Left cardiac atrium (tissue), 4 donors: ENCODE results near the gene TRIM25. TPM values are rescaled to one million over a fixed set of nuclear protein-coding genes. Genes with fewer than 3 reads are reported as not detected.
A peak's percentile ranks its signal among the peaks of the same experiment; 100 is the strongest.
"Not testable (repeated sequence)": the region's sequence is repeated elsewhere in the genome, so short reads cannot be mapped to it uniquely, and the experiment has no call there.

Experiments used
- ATAC-seq, 2 donors: fragments of 200-7000 bp; cut with Tn5 transposase; one replicate each; pipeline ENCODE4 v1.9.1; 2020; ENCODE audit warnings: mild to moderate bottlenecking in 2 of 2, moderate library complexity in 2 of 2
- DNase-seq: peaks from one replicate; pipeline ENCODE4 v3.0.0-alpha.2; 2020
- intact Hi-C, 2 donors: fragments of 100-400 bp; cut with DNase I; formaldehyde crosslinking; loops; one replicate each; pipeline versions ENCODE4 v1.14.1 to v1.15.1; 2022 to 2023
- long read RNA-seq: library from polyadenylated mRNA; unstranded; transcript quantifications from one replicate; pipeline ENCODE4 v2.0.0, GENCODE V29; 2021
- total RNA-seq, 2 donors: library from RNA; stranded (reverse); fragmentation: NEBNext Ultra II Directional; extraction: Animal tissue kit (Norgen Biotek cat#: 25700); gene quantifications; one replicate each; pipeline ENCODE4 v1.2.1, GENCODE V29; 2021
- donor health status: DM: no; HTN: yes; CAD: no.
- donor health status: DM: no; HTN: yes; CAD: no; lungs with severe emphysema.
- donor health status: DM: yes; HTN: yes; CAD: no.
- donor health status: Dilated cardiomyopathy.

Gene TRIM25, protein sequence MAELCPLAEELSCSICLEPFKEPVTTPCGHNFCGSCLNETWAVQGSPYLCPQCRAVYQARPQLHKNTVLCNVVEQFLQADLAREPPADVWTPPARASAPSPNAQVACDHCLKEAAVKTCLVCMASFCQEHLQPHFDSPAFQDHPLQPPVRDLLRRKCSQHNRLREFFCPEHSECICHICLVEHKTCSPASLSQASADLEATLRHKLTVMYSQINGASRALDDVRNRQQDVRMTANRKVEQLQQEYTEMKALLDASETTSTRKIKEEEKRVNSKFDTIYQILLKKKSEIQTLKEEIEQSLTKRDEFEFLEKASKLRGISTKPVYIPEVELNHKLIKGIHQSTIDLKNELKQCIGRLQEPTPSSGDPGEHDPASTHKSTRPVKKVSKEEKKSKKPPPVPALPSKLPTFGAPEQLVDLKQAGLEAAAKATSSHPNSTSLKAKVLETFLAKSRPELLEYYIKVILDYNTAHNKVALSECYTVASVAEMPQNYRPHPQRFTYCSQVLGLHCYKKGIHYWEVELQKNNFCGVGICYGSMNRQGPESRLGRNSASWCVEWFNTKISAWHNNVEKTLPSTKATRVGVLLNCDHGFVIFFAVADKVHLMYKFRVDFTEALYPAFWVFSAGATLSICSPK
- total RNA-seq, result 10 to 100 TPM; 30.0 to 30.3 TPM
- long read RNA-seq, partial matches to known transcripts, result 0 of 8 reads
- long read RNA-seq, other reads (novel, unspliced or antisense), result 8 of 8 reads

DNA sequence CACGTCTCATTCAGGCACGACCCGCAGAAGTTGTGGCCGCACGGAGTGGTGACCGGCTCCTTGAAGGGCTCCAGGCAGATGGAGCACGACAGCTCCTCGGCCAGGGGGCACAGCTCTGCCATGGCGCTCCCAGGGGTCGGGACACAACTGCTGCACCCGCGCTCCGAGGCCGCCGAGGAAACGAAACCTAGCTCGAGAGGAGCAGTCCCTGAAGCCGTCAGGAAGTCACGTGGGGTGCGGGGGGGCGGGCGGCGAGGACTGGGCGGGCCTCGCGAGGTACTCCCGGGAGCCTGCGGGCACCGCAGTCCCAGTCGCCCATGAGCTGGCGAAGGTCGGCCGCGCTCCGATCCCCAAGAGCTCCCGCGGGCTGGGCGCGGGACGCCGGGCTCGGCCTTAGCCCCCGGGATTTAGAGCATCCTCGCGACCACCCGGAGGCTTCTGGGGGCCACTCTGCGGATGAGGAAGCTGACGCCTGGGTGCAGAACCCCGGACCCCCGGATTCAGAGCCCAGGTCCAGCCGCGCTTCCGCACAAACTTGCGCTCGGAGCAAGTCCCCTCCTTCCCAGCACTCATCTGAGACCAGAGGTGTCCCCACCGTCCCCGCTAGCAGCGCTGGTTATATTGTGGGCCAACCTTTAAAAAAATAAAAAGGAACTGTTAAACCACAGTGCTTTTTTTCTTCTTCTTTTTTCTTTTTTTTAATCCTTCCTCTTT lies at the start of gene TRIM25:
TSS of gene TRIM25 (minus strand) at position 183 of the 714 bp plus-strand sequence. CDS start at position 122, 61 bp downstream.
- ATAC-seq, result peak; percentile 95 to 98
- intact Hi-C loops, result no loop called here

DNA sequence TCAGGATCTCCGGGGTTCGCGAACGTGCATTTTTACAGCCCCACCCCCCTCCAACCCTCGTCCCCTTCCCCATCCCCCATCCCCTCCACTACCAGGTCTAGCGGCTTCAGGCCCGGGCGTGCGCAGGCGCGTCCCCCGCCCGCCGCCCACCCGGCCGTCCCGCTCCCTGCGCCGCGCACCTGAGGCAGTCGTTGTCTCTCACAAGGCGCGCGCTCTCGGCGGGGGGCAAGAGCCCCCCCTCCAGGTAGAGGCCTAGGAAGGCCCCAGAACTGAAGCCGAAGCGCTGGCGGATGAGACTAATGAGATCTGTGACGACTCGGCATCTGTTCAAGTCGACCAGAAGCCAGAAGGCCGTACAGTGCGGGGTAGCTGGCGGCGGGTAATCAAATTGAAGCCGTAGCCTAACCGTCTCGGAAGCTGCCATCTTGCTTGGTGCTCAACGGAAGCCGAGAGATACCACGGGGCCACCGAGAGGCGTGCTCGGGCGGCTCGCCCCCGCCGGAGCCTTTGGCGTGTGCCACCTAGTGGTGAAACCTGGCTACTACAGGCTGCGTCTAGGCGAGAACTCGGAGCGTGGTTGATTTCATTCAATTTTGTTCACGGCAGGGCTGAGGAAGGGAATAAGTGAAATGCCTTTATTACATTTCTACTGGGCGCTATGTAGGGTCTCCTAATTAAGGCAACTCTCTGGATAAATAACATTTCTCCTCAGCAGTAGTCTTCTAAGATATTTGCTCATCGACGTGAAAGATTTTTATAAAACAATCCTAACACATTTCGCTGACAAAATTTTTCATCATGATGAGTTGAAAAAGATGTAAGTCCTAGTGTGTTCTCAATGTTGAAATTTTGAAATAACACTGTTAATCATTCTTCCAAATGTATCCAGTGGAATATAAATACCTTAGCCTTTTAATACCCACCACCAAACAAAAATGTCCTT lies 47.0 kb upstream of the TRIM25 start, which contains the start of gene COIL:
TSS of gene COIL (minus strand) at position 455 of the 943 bp plus-strand sequence. CDS start at position 424, 31 bp downstream.
- intact Hi-C loops, result no loop called here
- ATAC-seq, result peak; percentile 98 to 99
- DNase-seq, result peak; percentile 92

More for the DNA sequence above, at the start of gene TRIM25:
- peak; percentile 93 for DNase-seq

GRCh38 chr17:56956992-56957391 lies 43.1 kb upstream of the TRIM25 start:
- ATAC-seq (no peak), DNase-seq (no peak)
- intact Hi-C loops, result no loop called here

GRCh38 chr17:56949595-56949994 lies 35.7 kb upstream of the TRIM25 start:
- no peak for DNase-seq
- intact Hi-C loops, result no loop called here
- no peak for ATAC-seq

DNA sequence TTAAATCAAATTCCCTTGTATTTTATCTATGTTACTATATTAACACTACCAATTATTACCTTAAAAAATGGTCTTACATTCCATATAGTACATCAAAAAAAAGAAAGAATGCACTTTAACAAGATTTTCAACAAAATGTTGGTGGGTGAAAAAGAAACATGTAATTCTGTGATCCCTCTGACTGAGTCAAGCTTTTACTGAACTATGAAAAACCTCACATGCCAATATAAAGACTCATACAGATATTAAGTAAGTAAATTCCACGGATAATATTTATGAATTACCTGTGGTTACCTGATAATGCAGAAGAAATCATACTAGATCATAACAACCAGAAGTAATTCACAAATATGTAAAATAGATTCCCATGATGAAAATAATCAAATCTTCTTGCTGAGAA lies 34.6 kb upstream of the TRIM25 start:
- DNase-seq (no peak), ATAC-seq (no peak)
- intact Hi-C loops, result no loop called here

DNA sequence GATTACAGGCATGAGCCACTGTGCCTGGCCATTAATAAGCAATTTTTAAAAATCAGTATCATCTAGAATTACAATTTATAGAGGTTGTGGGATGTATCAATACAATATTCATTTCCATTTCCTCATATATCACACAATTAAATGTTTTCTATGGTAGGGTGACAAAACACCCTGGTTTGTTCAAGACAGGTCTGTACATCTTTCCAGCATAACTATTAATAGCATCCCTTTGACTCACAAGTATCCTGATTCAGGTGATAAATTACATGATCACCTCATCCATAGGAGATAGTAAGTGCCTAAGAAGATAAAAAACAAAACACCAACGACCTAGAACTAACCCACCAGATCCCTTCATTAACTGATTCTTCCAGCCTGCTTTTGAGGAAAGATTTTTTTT lies 33.9 kb upstream of the TRIM25 start:
- DNase-seq (no peak), ATAC-seq (no peak)
- intact Hi-C loops, result no loop called here

- ATAC-seq, result no peak
- intact Hi-C loops, result no loop called here
Measured at GRCh38 chr17:56945938-56946505, 32.2 kb upstream of the TRIM25 start.

GRCh38 chr17:56943505-56944125 lies 29.8 kb upstream of the TRIM25 start:
- DNase-seq, result no peak
- intact Hi-C loops, result loop anchor here in 1 of 2 donors (5.0 kb wide), 1 partner anchor 121 kb away; no protein-coding TSS in a partner anchor
- no peak for ATAC-seq

More at GRCh38 chr17:56945938-56946505, 32.2 kb upstream of the TRIM25 start:
- no peak for DNase-seq

GRCh38 chr17:56939869-56940484 lies 26.1 kb upstream of the TRIM25 start:
- no peak for DNase-seq
- intact Hi-C loops, result loop anchor here (1.0 to 5.0 kb wide), 3 partner anchors 48 to 121 kb away; no protein-coding TSS in a partner anchor
- peak in 1 of 2 donors; percentile 77 for ATAC-seq

- ATAC-seq, DNase-seq: not testable (repeated sequence)
Measured at GRCh38 chr17:56938206-56938605, 24.4 kb upstream of the TRIM25 start.

GRCh38 chr17:56937687-56938086 lies 23.8 kb upstream of the TRIM25 start:
- intact Hi-C loops, result loop anchor here in 1 of 2 donors (5.0 kb wide), 1 partner anchor 45 kb away; no protein-coding TSS in a partner anchor
- no peak for ATAC-seq

More at GRCh38 chr17:56938206-56938605, 24.4 kb upstream of the TRIM25 start:
- intact Hi-C loops, result loop anchor here in 1 of 2 donors (5.0 kb wide), 1 partner anchor 46 kb away; no protein-coding TSS in a partner anchor

DNA sequence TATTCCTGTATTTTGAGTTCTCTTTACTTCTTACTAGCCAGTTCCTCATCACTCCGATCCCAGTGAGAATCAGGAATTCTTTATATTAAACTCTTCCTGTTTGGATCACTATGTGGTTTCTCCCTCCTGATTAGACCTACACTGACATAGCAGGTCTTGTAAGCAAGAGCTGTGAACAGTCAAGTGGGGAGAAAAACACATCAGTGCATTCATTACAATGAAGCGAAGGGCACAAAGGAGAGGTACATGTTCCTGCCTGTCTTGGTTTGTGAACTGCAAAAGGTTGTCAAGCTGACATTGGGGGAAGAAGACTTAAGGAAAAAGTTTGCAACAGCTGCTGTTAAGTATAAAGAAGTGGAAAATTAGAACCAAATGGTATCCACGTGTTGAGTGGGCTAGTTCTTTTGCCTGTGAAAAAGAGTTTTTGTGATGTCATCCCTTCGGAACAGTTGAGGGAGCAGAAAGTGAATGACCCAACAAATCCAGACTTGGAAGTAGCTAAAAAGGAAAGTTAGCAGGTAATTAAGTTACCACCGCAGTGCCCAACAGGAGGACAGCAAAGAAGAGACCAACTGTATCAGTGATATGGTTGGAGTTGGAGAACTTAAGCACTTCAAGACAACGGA lies 23.0 kb upstream of the TRIM25 start:
- DNase-seq (no peak), ATAC-seq (no peak)
- intact Hi-C loops, result loop anchor here in 1 of 2 donors (5.0 kb wide), 1 partner anchor 45 kb away; no protein-coding TSS in a partner anchor

More at GRCh38 chr17:56937687-56938086, 23.8 kb upstream of the TRIM25 start:
- no peak for DNase-seq

GRCh38 chr17:56935461-56935860 lies 21.6 kb upstream of the TRIM25 start:
- ATAC-seq, result no peak
- intact Hi-C loops, result loop anchor here in 1 of 2 donors (5.0 kb wide), 1 partner anchor 43 kb away; no protein-coding TSS in a partner anchor
- DNase-seq, result no peak

- intact Hi-C loops, result no loop called here
- DNase-seq, result no peak
- ATAC-seq, result no peak
Measured at GRCh38 chr17:56934280-56934679, 20.4 kb upstream of the TRIM25 start.

GRCh38 chr17:56933868-56934267 lies 20.0 kb upstream of the TRIM25 start:
- no peak for DNase-seq
- intact Hi-C loops, result no loop called here
- no peak for ATAC-seq

DNA sequence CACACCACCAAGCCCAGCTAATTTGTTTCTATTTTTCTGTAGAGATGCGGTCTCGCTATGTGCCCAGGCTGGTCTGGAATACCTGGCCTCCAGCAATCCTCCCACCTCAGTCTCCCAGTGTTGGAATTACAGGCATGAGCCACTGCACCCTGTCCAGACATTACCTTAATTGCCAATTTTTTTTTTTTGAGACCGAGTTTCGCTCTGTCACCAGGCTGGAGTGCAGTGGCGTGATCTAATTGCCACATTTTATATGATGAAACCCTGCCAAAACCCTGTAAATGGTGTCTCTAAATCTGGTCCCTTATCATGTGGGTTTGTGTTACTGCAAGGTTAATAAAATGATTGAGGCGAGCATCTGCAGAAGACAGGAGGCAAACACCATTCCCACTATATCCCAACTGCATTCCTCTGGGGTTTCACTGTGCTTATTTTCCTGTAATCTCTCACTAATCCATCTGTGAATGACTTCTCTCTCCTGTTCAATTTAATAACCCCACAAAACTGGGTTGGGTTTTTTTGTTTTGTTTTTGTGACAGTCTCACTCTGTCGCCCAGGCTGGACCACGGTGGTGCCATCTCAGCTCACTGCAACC lies 19.4 kb upstream of the TRIM25 start:
- ATAC-seq (no peak), DNase-seq (no peak)
- intact Hi-C loops, result no loop called here
